SK-N-SH (cell line): ENCODE data around the gene DGCR6L. TPM values are rescaled to one million over a fixed set of nuclear protein-coding genes. Genes with fewer than 3 reads are reported as not detected.

Source experiments
- CTCF ChIA-PET: fragments of 300-600, 350-600 bp; formaldehyde crosslinking; extraction: SDS; loops from one replicate; lab custom pipeline; 2021; lab: Yijun Ruan, JAX
- POLR2A ChIA-PET: fragments of 350-600 bp; sonication (Branson Sonifier 250); formaldehyde crosslinking; extraction: SDS; loops from one replicate; lab custom pipeline; 2020; ENCODE audit warnings: antibody characterized with exemption, inconsistent platforms; lab: Yijun Ruan, JAX
- DNase-seq: peaks from one replicate; pipeline ENCODE4 v3.0.0; 2012
- H2AFZ ChIP-seq: fragments of 200-600 bp; sonication (generic); 2 replicates; pipeline ENCODE4 v1.8.1; 2016; ENCODE audit warnings: antibody characterized with exemption, mild to moderate bottlenecking, low read depth
- H3F3A ChIP-seq: fragments of 200-600 bp; sonication (generic); replicated peaks from 2 replicates; pipeline ENCODE3; 2016; ENCODE audit warnings: antibody characterized with exemption, mild to moderate bottlenecking; ENCODE audit not compliant: insufficient read depth
- H3K27ac ChIP-seq, 2 experiments: fragments of 200-500 bp in 1 of 2; fragments of 200-600 bp in 1 of 2; sonication (Bioruptor generic) in 1 of 2; sonication (generic), shearing (Covaris generic) in 1 of 2; 2 replicates each; pipeline versions ENCODE4 v1.5.1 to v1.6.1; 2014 to 2016; ENCODE audit warnings: low read depth in 2 of 2, inconsistent platforms in 1 of 2, low read length in 1 of 2, mild to moderate bottlenecking in 1 of 2, mixed read lengths in 1 of 2
- H3K27me3 ChIP-seq: fragments of 200-600 bp; sonication (generic), shearing (Covaris generic); 2 replicates; pipeline ENCODE4 v1.6.1; 2016; ENCODE audit warnings: mixed run types; ENCODE audit not compliant: insufficient read depth
- H3K36me3 ChIP-seq, 2 experiments: fragments of 200-500 bp in 1 of 2; fragments of 200-600 bp in 1 of 2; sonication (Bioruptor generic) in 1 of 2; sonication (generic) in 1 of 2; replicated peaks in 1 of 2; 2 replicates each; pipeline versions ENCODE3 to v1.5.1; 2014 to 2016; ENCODE audit warnings: low read length in 1 of 2, mild to moderate bottlenecking in 1 of 2; ENCODE audit not compliant: insufficient read depth in 2 of 2, control insufficient read depth in 1 of 2
- H3K4me1 ChIP-seq, 2 experiments: fragments of 200-500 bp in 1 of 2; fragments of 200-600 bp in 1 of 2; sonication (Bioruptor generic) in 1 of 2; sonication (generic), shearing (Covaris generic) in 1 of 2; 2 replicates each; pipeline versions ENCODE4 v1.5.1 to v1.6.1; 2014 to 2016; ENCODE audit warnings: low read depth in 1 of 2, low read length in 1 of 2, mixed run types in 1 of 2; ENCODE audit not compliant: insufficient read depth in 2 of 2, control insufficient read depth in 1 of 2
- H3K4me2 ChIP-seq: fragments of 200-600 bp; sonication (generic), shearing (Covaris generic); 2 replicates; pipeline ENCODE4 v1.6.1; 2017; ENCODE audit warnings: mixed run types
- H3K4me3 ChIP-seq, 2 experiments: fragments of 200-500 bp in 1 of 2; fragments of 200-600 bp in 1 of 2; sonication (Bioruptor generic) in 1 of 2; sonication (generic), shearing (Covaris generic) in 1 of 2; 2 replicates each; pipeline versions ENCODE4 v1.5.1 to v1.8.1; 2014 to 2016; ENCODE audit warnings: low read depth in 2 of 2, inconsistent platforms in 1 of 2, low read length in 1 of 2, mild to moderate bottlenecking in 1 of 2, mixed read lengths in 1 of 2, moderate library complexity in 1 of 2
- H3K79me2 ChIP-seq: fragments of 200-600 bp; sonication (generic); 2 replicates; pipeline ENCODE4 v1.8.1; 2017; ENCODE audit warnings: mild to moderate bottlenecking; ENCODE audit not compliant: insufficient read depth
- H3K9ac ChIP-seq: fragments of 200-600 bp; sonication (generic); 2 replicates; pipeline ENCODE4 v1.6.1; 2017; ENCODE audit warnings: mixed run types
- H3K9me2 ChIP-seq: fragments of 200-600 bp; sonication (generic); 2 replicates; pipeline ENCODE4 v1.6.1; 2017; ENCODE audit warnings: mixed run types
- H3K9me3 ChIP-seq: fragments of 200-600 bp; sonication (generic); 2 replicates; pipeline ENCODE4 v1.6.1; 2017; ENCODE audit warnings: mixed run types, mild to moderate bottlenecking, moderate library complexity
- H4K20me1 ChIP-seq: fragments of 200-600 bp; sonication (generic); 2 replicates; pipeline ENCODE4 v1.6.1; 2017; ENCODE audit warnings: mild to moderate bottlenecking, mixed run types; ENCODE audit not compliant: insufficient read depth
- ELF1 ChIP-seq: IDR thresholded peaks from 2 replicates; pipeline ENCODE4 v1.4.0; 2012
- EP300 ChIP-seq, 2 experiments: IDR thresholded peaks; 2 replicates each; pipeline versions ENCODE4 v1.4.0 to v1.6.1; 2012; ENCODE audit warnings: borderline replicate concordance in 1 of 2, low read depth in 1 of 2, low read length in 1 of 2
- EZH2phosphoT487 ChIP-seq: fragments of 200-600 bp; sonication (generic); IDR thresholded peaks from 2 replicates; pipeline ENCODE4 v1.6.1; 2017; ENCODE audit warnings: low read depth, mixed run types, mild to moderate bottlenecking, antibody characterized with exemption, moderate library complexity, borderline replicate concordance
- FOSL2 ChIP-seq: IDR thresholded peaks from 2 replicates; pipeline ENCODE4 v1.4.0; 2012; ENCODE audit warnings: low read depth, mild to moderate bottlenecking, moderate library complexity, borderline replicate concordance
- GABPA ChIP-seq: IDR thresholded peaks from 2 replicates; pipeline ENCODE4 v1.4.0; 2012; ENCODE audit warnings: low read depth, mild to moderate bottlenecking
- GATA2 ChIP-seq: sonication (generic); formaldehyde crosslinking; IDR thresholded peaks from 2 replicates; pipeline ENCODE4 v1.5.0; 2020; ENCODE audit warnings: mild to moderate bottlenecking, missing genetic modification reagents
- JUND ChIP-seq: IDR thresholded peaks from 2 replicates; pipeline ENCODE4 v1.4.0; 2012
- NRF1 ChIP-seq: IDR thresholded peaks from 2 replicates; pipeline ENCODE4 v1.6.1; 2012; ENCODE audit warnings: low read depth, mild to moderate bottlenecking, low read length
- POLR2AphosphoS5 ChIP-seq: IDR thresholded peaks from 2 replicates; pipeline ENCODE4 v1.6.1; 2012; ENCODE audit warnings: low read depth, low read length
- RCOR1 ChIP-seq: fragments of 150-350 bp; IDR thresholded peaks from 2 replicates; pipeline ENCODE4 v1.6.1; 2017; ENCODE audit warnings: antibody characterized with exemption, low read length
- REST ChIP-seq: IDR thresholded peaks from 2 replicates; pipeline ENCODE4 v1.6.1; 2012; ENCODE audit warnings: mild to moderate bottlenecking, low read depth, low read length, moderate library complexity
- SMC3 ChIP-seq: IDR thresholded peaks from 2 replicates; pipeline ENCODE4 v1.6.1; 2012; ENCODE audit warnings: low read depth, low read length, improper control_type of control experiment
- TAF1 ChIP-seq: IDR thresholded peaks from 2 replicates; pipeline ENCODE4 v1.6.1; 2012; ENCODE audit warnings: low read depth, mild to moderate bottlenecking, low read length, moderate library complexity, borderline replicate concordance
- TEAD4 ChIP-seq: IDR thresholded peaks from 2 replicates; pipeline ENCODE4 v1.4.0; 2012; ENCODE audit warnings: mild to moderate bottlenecking, borderline replicate concordance; ENCODE audit not compliant: insufficient read depth
- USF2 ChIP-seq: fragments of 150-350 bp; IDR thresholded peaks from 2 replicates; pipeline ENCODE4 v1.6.1; 2017; ENCODE audit warnings: antibody characterized with exemption, low read length, low read depth, borderline replicate concordance
- WGBS: methylation state at CpG from one replicate; pipeline ENCODE4 v1.1.6; 2017; ENCODE audit warnings: low lambda C conversion rate; 5-methylcytosine and 5-hydroxymethylcytosine counted together
- polyA plus RNA-seq, 3 experiments: library from polyadenylated mRNA; depleted of rRNA; stranded (reverse); fragments of >200 nt; gene quantifications; 2 replicates each; pipeline ENCODE4 v1.2.3, GENCODE V29; 2012
- TF ChIP-seq, protein P1 (sequence below): IDR thresholded peaks from 2 replicates; pipeline ENCODE4; 2012
- TF ChIP-seq, protein P2 (sequence below): IDR thresholded peaks from 2 replicates; pipeline ENCODE4 v1.4.0; 2012; ENCODE audit warnings: low read depth

The DGCR6L gene
- polyA plus RNA-seq, 1 of the 3 experiments (the other 2 are of a cell fraction): 59.8 TPM

GRCh38 chr22:20272700-20273099 is 47.2 kb downstream of the DGCR6L start:
- no peak overlapping the region for H3K27ac ChIP-seq
- DNase-seq: no peak
- POLR2A ChIA-PET: no interaction called here
- no peak overlapping the region for H3K4me3 ChIP-seq
- no peaks in the 10 kb centered on the region for H3K79me2 ChIP-seq
- no peak overlapping the region for H3K4me2 ChIP-seq
- no peaks in the 10 kb centered on the region for H3K9me2 ChIP-seq
- H4K20me1 ChIP-seq: no peaks in the 10 kb centered on the region
- no peak overlapping the region for H2AFZ ChIP-seq
- 80% methylated on average over 1 of the region's 13 CpGs for WGBS
- TF ChIP-seq, protein P1, sequence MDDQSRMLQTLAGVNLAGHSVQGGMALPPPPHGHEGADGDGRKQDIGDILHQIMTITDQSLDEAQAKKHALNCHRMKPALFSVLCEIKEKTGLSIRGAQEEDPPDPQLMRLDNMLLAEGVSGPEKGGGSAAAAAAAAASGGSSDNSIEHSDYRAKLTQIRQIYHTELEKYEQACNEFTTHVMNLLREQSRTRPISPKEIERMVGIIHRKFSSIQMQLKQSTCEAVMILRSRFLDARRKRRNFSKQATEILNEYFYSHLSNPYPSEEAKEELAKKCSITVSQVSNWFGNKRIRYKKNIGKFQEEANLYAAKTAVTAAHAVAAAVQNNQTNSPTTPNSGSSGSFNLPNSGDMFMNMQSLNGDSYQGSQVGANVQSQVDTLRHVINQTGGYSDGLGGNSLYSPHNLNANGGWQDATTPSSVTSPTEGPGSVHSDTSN: no peak
- TF ChIP-seq EP300 (IDR thresholded peaks at IDR 0.05; ENCODE audit: borderline replicate concordance in 1 of 2, low read depth in 1 of 2, low read length in 1 of 2): no peak
- no peaks in the 10 kb centered on the region for H3K9me3 ChIP-seq
- no peaks in the 10 kb centered on the region for H3K36me3 ChIP-seq
- CTCF ChIA-PET: interaction anchor here (0.9 to 1.2 kb wide), 3 partner anchors 12 to 119 kb away, joined by 3 to 5 read pairs (median 5); no protein-coding TSS in a partner anchor
- peaks cover 0 to 20% of the 10 kb centered on the region in 2 experiments; a peak in 1 of 4 replicates for H3K4me1 ChIP-seq
- no peak overlapping the region for H3K9ac ChIP-seq
- no peaks in the 10 kb centered on the region for H3F3A ChIP-seq
- H3K27me3 ChIP-seq: no peaks in the 10 kb centered on the region

GRCh38 chr22:20272174-20272573 is 47.7 kb downstream of the DGCR6L start:
- POLR2A ChIA-PET: no interaction called here
- Histone ChIP-seq H3K9me3 (no peaks in the 10 kb centered on the region), H3K79me2 (no peaks in the 10 kb centered on the region), H3K4me1 (peaks cover 0 to 23% of the 10 kb centered on the region in 2 experiments; a peak in 1 of 4 replicates), H2AFZ (no peak overlapping the region), H3K9me2 (no peaks in the 10 kb centered on the region), H3K4me3 (no peak overlapping the region), H3K4me2 (no peak overlapping the region), H3F3A (no peaks in the 10 kb centered on the region), H3K36me3 (no peaks in the 10 kb centered on the region), H3K27me3 (no peaks in the 10 kb centered on the region), H3K27ac (no peak overlapping the region), H3K9ac (no peak overlapping the region), H4K20me1 (no peaks in the 10 kb centered on the region)
- DNase-seq: no peak
- TF ChIP-seq JUND (no peak), GABPA (no peak), EP300 (IDR thresholded peaks at IDR 0.05; ENCODE audit: borderline replicate concordance in 1 of 2, low read depth in 1 of 2, low read length in 1 of 2) (no peak), ELF1 (no peak), TEAD4 (no peak), NRF1 (no peak), REST (no peak), EZH2phosphoT487 (no peak), FOSL2 (no peak), POLR2AphosphoS5 (no peak), SMC3 (no peak), GATA2 (CRISPR knock-in tag) (no peak), USF2 (no peak), TAF1 (no peak), RCOR1 (no peak)
- TF ChIP-seq, protein P2, sequence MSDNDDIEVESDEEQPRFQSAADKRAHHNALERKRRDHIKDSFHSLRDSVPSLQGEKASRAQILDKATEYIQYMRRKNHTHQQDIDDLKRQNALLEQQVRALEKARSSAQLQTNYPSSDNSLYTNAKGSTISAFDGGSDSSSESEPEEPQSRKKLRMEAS: no peak
- TF ChIP-seq, protein P1: no peak
- 94% methylated on average over 5 of the region's 9 CpGs for WGBS
- CTCF ChIA-PET: interaction anchor here (2.3 to 2.7 kb wide), 2 partner anchors 13 to 115 kb away, joined by 6 to 14 read pairs; no protein-coding TSS in a partner anchor
